Astrocyte of the spinal cord (primary cell): ENCODE measurements around the gene MAST4.

Experiments used
- DNase-seq: peaks from one replicate; pipeline ENCODE4 v3.0.0; 2011; ENCODE audit warnings: low read depth, low spot score
- H3K4me3 ChIP-seq: 2 replicates; pipeline ENCODE4 v1.5.1; 2011; ENCODE audit warnings: low read depth, mild to moderate bottlenecking, low read length, moderate library complexity
- in situ Hi-C: cut with HindIII; loops from 2 replicates; pipeline ENCODE4 v1.10.0; 2017; ENCODE audit warnings: low sequenced_read_pairs
- TF ChIP-seq, protein P1 (sequence below): IDR thresholded peaks from 2 replicates; pipeline ENCODE4 v1.5.1; 2012; ENCODE audit warnings: low read depth, mild to moderate bottlenecking, low read length, inconsistent platforms

The MAST4 gene

DNA sequence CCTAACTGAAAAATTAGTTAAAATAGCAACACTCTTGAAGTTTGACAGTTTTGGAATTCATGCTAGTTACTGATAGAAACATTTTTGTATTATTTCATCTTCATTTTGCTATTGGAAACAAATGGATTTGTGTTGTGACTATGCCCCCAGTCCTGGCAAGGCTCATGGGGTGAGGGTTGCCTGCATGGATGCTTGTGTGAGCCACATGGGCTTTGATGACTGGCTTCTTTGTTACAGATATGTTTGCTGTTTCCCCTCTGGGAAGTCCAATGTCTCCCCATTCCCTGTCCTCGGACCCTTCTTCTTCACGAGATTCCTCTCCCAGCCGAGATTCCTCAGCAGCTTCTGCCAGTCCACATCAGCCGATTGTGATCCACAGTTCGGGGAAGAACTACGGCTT lies 556.2 kb downstream of the MAST4 start:
- TF ChIP-seq, protein P1, sequence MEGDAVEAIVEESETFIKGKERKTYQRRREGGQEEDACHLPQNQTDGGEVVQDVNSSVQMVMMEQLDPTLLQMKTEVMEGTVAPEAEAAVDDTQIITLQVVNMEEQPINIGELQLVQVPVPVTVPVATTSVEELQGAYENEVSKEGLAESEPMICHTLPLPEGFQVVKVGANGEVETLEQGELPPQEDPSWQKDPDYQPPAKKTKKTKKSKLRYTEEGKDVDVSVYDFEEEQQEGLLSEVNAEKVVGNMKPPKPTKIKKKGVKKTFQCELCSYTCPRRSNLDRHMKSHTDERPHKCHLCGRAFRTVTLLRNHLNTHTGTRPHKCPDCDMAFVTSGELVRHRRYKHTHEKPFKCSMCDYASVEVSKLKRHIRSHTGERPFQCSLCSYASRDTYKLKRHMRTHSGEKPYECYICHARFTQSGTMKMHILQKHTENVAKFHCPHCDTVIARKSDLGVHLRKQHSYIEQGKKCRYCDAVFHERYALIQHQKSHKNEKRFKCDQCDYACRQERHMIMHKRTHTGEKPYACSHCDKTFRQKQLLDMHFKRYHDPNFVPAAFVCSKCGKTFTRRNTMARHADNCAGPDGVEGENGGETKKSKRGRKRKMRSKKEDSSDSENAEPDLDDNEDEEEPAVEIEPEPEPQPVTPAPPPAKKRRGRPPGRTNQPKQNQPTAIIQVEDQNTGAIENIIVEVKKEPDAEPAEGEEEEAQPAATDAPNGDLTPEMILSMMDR: no peak
- DNase-seq: no peak
- no peak overlapping the region for H3K4me3 ChIP-seq
- in situ Hi-C loops: no loop called here

DNA sequence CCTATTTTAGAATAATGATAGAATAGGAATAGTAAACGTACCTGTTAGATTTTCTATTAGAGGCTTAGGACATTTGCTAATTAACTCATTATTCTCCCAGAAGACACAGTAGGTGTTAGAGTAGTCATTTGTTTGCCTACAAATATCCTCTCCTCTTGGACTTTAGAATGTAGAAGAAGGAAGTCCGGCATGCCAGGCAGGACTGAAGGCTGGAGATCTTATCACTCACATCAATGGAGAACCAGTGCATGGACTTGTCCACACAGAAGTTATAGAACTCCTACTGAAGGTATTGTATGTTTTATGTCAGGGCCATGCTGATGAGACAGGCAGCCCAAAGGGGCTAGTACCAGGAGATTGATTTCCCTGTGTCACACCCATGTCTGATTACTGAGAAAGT lies 557.1 kb downstream of the MAST4 start:
- TF ChIP-seq, protein P1: no peak
- in situ Hi-C loops: no loop called here
- DNase-seq: no peak
- H3K4me3 ChIP-seq: no peak overlapping the region

DNA sequence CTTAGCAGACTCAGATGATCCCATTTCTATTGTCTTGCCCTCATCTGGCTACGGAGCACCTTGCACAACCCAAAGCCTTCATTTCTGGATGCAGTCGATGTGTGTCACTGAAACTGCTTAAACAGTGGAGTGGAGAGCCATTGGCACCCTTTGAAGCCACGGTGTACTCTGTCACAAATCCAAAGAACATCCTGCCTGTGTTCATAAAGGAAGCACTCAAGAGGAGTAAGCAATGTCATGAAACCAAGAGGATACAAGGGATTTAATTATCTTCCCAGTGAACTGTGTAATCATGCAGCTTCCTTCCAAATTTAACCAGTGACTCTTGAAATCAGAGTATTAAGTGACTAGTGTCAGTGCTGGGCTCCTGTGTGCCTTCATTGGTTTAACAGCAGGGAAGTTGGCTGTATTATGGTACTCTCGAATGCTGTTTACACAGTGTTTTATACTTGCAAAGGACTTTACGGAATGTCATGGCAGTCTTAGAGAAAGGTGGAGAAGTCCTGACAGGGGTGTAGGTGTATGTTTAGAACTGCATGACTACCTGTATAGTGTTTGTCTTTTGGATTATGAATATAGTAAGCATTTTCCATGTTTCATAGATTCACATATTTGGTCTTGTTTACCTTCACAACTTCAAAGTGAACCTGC lies 558.5 kb downstream of the MAST4 start:
- in situ Hi-C loops: no loop called here
- no peak overlapping the region for H3K4me3 ChIP-seq
- no peak for DNase-seq
- TF ChIP-seq, protein P1: no peak

DNA sequence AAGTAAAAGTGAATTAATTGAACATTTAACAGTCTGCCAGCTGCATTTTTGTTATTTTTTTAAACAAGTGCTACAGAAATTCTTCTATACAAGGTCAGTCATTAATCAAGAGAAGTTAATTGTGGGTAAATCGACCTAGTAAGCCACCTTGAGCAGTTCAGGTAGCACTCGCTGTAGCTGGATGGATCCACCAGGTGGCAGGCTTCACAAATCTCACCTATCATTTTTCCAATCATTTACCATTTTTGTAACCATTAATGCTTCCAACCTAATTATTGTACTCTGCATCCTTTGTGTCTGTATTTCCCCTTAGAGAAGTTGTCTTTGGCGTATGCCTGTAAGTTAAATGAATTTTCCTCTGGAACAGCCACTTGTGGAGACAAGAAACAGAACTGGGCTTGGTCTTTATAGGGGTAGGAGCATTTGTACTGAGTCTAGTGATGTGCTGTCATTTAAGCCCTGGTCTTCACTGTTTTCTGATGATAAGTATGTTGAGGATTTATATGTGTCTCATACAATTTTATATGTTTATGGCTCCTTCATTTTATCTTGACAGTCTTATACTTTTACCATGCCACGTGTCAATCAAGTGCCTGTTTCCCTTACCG lies 560.9 kb downstream of the MAST4 start:
- TF ChIP-seq, protein P1: peak; percentile 87
- in situ Hi-C loops: no loop called here
- no peak overlapping the region for H3K4me3 ChIP-seq
- peak; percentile 26 for DNase-seq

DNA sequence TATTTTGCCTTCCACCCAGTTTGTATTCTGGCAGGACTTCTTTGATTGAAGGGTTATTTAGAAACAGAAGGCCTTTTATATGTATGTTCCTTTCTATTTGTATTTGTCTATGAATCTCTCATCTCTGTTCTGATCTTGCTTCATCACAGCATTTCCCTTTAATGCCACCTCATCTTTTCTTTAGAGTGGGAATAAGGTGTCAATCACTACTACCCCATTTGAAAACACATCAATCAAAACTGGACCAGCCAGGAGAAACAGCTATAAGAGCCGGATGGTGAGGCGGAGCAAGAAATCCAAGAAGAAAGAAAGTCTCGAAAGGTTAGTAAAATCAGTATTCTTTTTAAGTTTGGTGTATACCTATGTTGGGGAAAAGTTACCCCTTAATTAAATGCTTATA lies 564.1 kb downstream of the MAST4 start:
- in situ Hi-C loops: no loop called here
- TF ChIP-seq, protein P1: no peak
- H3K4me3 ChIP-seq: no peak overlapping the region
- DNase-seq: no peak

DNA sequence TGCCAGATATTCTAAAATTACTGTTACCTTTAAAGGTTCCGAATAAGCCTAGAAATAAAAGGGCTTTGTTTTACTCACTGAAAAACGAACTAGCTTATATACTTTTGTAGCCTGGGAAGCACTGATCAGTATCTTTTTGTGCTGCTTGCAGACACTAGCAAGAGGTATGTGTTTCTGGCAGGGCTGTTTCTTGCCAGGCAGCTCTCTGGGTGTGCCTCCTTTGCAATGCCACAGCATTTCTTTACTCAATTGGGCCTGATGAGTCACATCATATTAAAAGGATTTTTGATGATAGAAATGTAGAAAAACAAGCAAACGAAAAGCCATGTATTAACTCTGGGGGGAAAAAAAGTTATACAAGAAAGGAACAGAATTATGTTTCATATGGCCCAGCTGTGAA lies 564.8 kb downstream of the MAST4 start:
- no peak overlapping the region for H3K4me3 ChIP-seq
- in situ Hi-C loops: no loop called here
- TF ChIP-seq, protein P1: no peak
- peak; percentile 59 for DNase-seq
